Mucosa of descending colon (tissue), 3 donors: ENCODE results near the gene ZKSCAN3. TPM values are rescaled to one million over a fixed set of nuclear protein-coding genes. Genes with fewer than 3 reads are reported as not detected.
"Not testable (repeated sequence)": the region's sequence is repeated elsewhere in the genome, so short reads cannot be mapped to it uniquely, and the experiment has no call there.

Source experiments
- ATAC-seq: fragments of 200-7000 bp; cut with Tn5 transposase; one replicate; pipeline ENCODE4 v1.9.1; 2020; ENCODE audit warnings: mild to moderate bottlenecking, moderate library complexity
- DNase-seq, 3 donors: peaks; one replicate each; pipeline ENCODE4 v3.0.0-alpha.2; 2020
- H3K36me3 ChIP-seq: fragments of 200-600 bp; one replicate; pipeline ENCODE4 v1.8.0; 2021; ENCODE audit warnings: low read depth, mild to moderate bottlenecking
- H3K4me1 ChIP-seq: fragments of 200-600 bp; one replicate; pipeline ENCODE4 v1.8.0; 2021; ENCODE audit warnings: low read depth, mild to moderate bottlenecking
- H3K4me3 ChIP-seq: fragments of 200-600 bp; one replicate; pipeline ENCODE4 v1.8.0; 2021; ENCODE audit warnings: mild to moderate bottlenecking
- H3K9me3 ChIP-seq: fragments of 200-600 bp; one replicate; pipeline ENCODE4 v1.8.0; 2021; ENCODE audit warnings: mild to moderate bottlenecking
- intact Hi-C, 2 donors: fragments of 100-400 bp; cut with DNase I in 1 of 2; cut with micrococcal nuclease in 1 of 2; formaldehyde crosslinking; loops; one replicate each; pipeline versions ENCODE4 v1.11.0 to v1.11.1; 2022; cut with DNase I, micrococcal nuclease
- total RNA-seq, 3 donors: library from RNA; stranded (reverse); fragmentation: NEBNext Ultra II Directional in 2 of 3; extraction: Animal tissue kit (Norgen Biotek cat#: 25700) in 2 of 3; gene quantifications; one replicate each; pipeline versions ENCODE4 v1.2.1 to v1.2.4, GENCODE V29; 2021 to 2023
- TF ChIP-seq, protein P1 (sequence below): fragments of 200-600 bp; IDR thresholded peaks from one replicate; pipeline ENCODE4 v1.8.0; 2022; ENCODE audit warnings: antibody characterized with exemption, mild to moderate bottlenecking
- donor health status: DM: no; HTN: no; CAD: no; lungs with moderate emphysema.
- donor health status: DM: no; HTN: no; CAD: no.
- donor health status: DM: no; HTN: yes; CAD: no.

ZKSCAN3 gene
- total RNA-seq, 3 donors from 2014 or later: 5.2 to 12.8 (median 6.1) TPM

DNA sequence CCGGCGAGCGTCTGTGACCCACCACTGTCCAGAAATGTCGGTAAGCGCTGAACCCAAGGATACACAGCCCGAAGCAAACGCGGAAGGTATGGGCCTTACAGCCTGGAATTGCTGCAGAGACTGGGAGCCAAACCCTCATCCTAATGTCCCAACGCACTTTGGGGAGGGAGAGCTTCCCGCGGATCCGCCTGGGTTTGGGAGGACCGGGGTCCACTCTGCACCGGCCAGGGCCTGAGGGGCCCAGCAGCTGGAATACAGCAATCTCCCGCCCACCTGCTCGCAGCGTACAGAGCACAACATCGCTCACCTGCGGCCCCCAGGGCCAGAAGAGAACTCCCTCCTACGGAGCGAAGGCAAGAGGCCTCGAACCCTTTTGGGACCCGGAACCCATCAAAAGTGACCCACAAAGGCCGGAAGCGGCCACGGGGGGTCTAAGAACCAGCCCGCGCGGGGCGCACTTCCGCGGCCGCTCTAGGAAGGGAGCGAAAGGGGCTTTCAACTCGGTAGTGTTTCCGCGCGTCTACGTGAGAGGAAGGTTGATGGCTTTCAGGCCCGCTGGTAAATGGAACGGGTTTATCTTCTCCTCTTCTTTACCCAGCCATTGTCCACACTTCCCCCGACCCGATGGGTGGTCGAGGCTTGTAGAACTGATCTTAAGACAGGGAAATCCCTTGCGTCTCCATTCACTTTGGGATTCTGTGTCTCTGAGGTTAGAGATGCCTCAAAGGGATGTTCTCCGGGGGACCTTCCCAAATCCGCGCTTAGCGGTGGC is 49.8 kb downstream of the ZKSCAN3 start, which contains the start of gene ZSCAN12:
ZSCAN12 (minus strand) TSS at position 398 of the 772 bp plus-strand sequence. CDS start 1,342 bp downstream, outside the sequence.
- TF ChIP-seq, protein P1, sequence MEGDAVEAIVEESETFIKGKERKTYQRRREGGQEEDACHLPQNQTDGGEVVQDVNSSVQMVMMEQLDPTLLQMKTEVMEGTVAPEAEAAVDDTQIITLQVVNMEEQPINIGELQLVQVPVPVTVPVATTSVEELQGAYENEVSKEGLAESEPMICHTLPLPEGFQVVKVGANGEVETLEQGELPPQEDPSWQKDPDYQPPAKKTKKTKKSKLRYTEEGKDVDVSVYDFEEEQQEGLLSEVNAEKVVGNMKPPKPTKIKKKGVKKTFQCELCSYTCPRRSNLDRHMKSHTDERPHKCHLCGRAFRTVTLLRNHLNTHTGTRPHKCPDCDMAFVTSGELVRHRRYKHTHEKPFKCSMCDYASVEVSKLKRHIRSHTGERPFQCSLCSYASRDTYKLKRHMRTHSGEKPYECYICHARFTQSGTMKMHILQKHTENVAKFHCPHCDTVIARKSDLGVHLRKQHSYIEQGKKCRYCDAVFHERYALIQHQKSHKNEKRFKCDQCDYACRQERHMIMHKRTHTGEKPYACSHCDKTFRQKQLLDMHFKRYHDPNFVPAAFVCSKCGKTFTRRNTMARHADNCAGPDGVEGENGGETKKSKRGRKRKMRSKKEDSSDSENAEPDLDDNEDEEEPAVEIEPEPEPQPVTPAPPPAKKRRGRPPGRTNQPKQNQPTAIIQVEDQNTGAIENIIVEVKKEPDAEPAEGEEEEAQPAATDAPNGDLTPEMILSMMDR: no peak
- no peaks in the 10 kb centered on the region for H3K9me3 ChIP-seq
- intact Hi-C loops: no loop called here
- ATAC-seq (peak; percentile 99), DNase-seq (peak; percentile 87 to 88 (median 88))
- H3K4me3 ChIP-seq: peak within 1 kb of the TSS; percentile 52
- H3K36me3 ChIP-seq: no peaks in the 10 kb centered on the region
- H3K4me1 ChIP-seq: no peaks in the 10 kb centered on the region

- intact Hi-C loops: no loop called here
- H3K9me3 ChIP-seq: no peaks in the 10 kb centered on the region
- ATAC-seq (no peak), DNase-seq (no peak)
- no peaks in the 10 kb centered on the region for H3K36me3 ChIP-seq
- TF ChIP-seq, protein P1: no peak
- H3K4me3 ChIP-seq: no peak overlapping the region
- no peaks in the 10 kb centered on the region for H3K4me1 ChIP-seq
These were observed 50.3 kb downstream of the ZKSCAN3 start for GRCh38 chr6:28400122-28400451.

DNA sequence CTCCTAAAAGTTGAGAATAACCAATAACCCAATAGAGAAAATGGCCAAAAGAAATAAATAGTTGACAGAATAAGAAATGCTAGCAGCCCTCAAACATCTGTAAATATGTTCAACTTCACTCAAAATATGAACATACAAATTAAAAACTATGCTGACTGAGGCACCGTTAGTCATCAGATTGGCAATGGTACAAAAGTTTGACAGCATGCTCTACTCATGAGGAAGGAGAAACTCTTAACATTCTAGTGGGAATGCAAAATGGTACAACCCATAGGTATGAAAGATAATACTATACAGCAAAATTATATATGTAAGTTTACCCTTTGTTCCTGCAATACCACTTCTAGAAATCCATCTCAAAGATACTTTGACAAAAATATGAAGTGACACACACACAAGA is 51.4 kb downstream of the ZKSCAN3 start:
- intact Hi-C loops: no loop called here
- Histone ChIP-seq H3K36me3 (no peaks in the 10 kb centered on the region), H3K4me3 (no peak overlapping the region), H3K4me1 (no peaks in the 10 kb centered on the region), H3K9me3 (no peaks in the 10 kb centered on the region)
- no peak for DNase-seq
- TF ChIP-seq, protein P1: no peak
- no peak for ATAC-seq

- ATAC-seq (no peak), DNase-seq (no peak)
- Histone ChIP-seq H3K4me1 (no peaks in the 10 kb centered on the region), H3K9me3 (no peaks in the 10 kb centered on the region), H3K4me3 (no peak overlapping the region), H3K36me3 (no peaks in the 10 kb centered on the region)
- TF ChIP-seq, protein P1: no peak
- intact Hi-C loops: no loop called here
These were observed 52.5 kb downstream of the ZKSCAN3 start for GRCh38 chr6:28402197-28402596.

DNA sequence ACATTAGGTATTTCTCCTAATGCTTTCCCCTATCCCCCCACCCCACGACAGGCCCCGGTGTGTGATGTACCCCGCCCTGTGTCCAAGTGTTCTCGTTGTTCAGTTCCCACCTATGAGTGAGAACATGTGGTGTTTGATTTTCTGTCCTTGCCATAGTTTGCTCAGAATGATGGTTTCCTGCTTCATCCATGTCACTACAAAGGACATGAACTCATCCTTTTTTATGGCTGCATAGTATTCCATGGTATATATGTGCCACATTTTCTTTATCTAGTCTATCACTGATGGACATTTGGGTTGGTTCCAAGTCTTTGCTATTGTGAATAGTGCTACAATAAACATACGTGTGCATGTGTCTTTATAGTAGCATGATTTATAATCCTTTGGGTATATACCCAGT is 54.2 kb downstream of the ZKSCAN3 start:
- H3K9me3 ChIP-seq, H3K4me1 ChIP-seq, H3K36me3 ChIP-seq, intact Hi-C loops, ATAC-seq, DNase-seq, H3K4me3 ChIP-seq: not testable (repeated sequence)

DNA sequence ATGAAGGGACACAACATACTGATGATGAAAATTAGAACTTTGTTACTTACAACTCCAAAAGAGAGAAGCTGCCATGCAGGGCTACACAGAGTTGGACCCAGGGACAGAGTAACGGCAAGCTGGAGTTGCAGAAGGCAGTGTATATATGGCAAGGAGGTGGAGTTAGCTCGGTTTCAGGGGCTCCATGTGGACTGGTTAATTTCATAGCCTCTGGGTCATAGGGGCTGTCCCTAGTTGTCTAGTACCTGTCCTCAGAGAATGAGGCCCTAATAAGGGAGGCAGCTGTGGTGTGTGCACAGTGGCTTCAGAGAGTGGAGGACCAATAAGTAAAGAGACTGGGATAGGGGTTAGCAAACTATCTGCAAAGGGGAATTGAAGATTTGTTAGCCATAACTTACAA is 57.7 kb downstream of the ZKSCAN3 start:
- no peaks in the 10 kb centered on the region for H3K9me3 ChIP-seq
- H3K36me3 ChIP-seq: no peaks in the 10 kb centered on the region
- no peaks in the 10 kb centered on the region for H3K4me1 ChIP-seq
- DNase-seq (no peak), ATAC-seq (no peak)
- H3K4me3 ChIP-seq: no peak overlapping the region
- intact Hi-C loops: no loop called here
- TF ChIP-seq, protein P1: no peak
